ENCODE results near the gene GTPBP10.

The GTPBP10 gene

GRCh38 chr7:90433221-90433620 is 86.7 kb downstream of the GTPBP10 start:
- TF ChIP-seq, protein P1, sequence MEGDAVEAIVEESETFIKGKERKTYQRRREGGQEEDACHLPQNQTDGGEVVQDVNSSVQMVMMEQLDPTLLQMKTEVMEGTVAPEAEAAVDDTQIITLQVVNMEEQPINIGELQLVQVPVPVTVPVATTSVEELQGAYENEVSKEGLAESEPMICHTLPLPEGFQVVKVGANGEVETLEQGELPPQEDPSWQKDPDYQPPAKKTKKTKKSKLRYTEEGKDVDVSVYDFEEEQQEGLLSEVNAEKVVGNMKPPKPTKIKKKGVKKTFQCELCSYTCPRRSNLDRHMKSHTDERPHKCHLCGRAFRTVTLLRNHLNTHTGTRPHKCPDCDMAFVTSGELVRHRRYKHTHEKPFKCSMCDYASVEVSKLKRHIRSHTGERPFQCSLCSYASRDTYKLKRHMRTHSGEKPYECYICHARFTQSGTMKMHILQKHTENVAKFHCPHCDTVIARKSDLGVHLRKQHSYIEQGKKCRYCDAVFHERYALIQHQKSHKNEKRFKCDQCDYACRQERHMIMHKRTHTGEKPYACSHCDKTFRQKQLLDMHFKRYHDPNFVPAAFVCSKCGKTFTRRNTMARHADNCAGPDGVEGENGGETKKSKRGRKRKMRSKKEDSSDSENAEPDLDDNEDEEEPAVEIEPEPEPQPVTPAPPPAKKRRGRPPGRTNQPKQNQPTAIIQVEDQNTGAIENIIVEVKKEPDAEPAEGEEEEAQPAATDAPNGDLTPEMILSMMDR (IDR thresholded peaks at IDR 0.05), result no peak
- Histone ChIP-seq H2AFZ (no peak overlapping the region), H3K4me2 (ENCODE audit: low read length) (no peak overlapping the region), H3K27me3 (ENCODE audit: control insufficient read depth, insufficient read depth, low read length) (no peaks in the 10 kb centered on the region), H3K36me3 (ENCODE audit: control insufficient read depth, insufficient read depth, low read length) (no peaks in the 10 kb centered on the region), H3K27ac (no peak overlapping the region), H3K79me2 (no peaks in the 10 kb centered on the region), H3K9ac (no peak overlapping the region), H3K4me3 (ENCODE audit: low read depth, low read length) (no peak overlapping the region), H3K4me1 (no peaks in the 10 kb centered on the region), H3K9me3 (ENCODE audit: control insufficient read depth, low read length) (no peaks in the 10 kb centered on the region)
